K562 (cell line): ENCODE results near the gene HUNK.

Experiments used
- CTCF ChIP-seq, 3 experiments: IDR thresholded peaks in 2 of 3; conservative IDR thresholded peaks in 1 of 3; 2 replicates each; pipeline ENCODE4 v1.5.1; 2011 to 2012; ENCODE audit warnings: low read length in 3 of 3, mild to moderate bottlenecking in 3 of 3, control low read depth in 2 of 3, improper control_type of control experiment in 1 of 3, inconsistent platforms in 1 of 3, low read depth in 1 of 3, mixed read lengths in 1 of 3, moderate library complexity in 1 of 3; ENCODE audit not compliant: insufficient read depth in 2 of 3
- FOXA1 ChIP-seq: fragments of 450-650 bp; IDR thresholded peaks from 2 replicates; pipeline ENCODE4 v1.6.1; 2016; ENCODE audit warnings: mild to moderate bottlenecking, borderline replicate concordance
- NCOA1 ChIP-seq: fragments of 450-650 bp; IDR thresholded peaks from 2 replicates; pipeline ENCODE4 v1.6.1; 2016; ENCODE audit warnings: low read depth
- ZNF668 ChIP-seq: fragments of 250-450 bp; sonication (Bioruptor Pico); IDR thresholded peaks from 2 replicates; pipeline ENCODE4 v1.8.0; 2022; ENCODE audit warnings: mild to moderate bottlenecking, inconsistent platforms

GRCh38 chr21:31987696-31988095 lies 114.9 kb downstream of the HUNK start:
- TF ChIP-seq FOXA1: no peak
- TF ChIP-seq NCOA1: no peak
- TF ChIP-seq CTCF (IDR thresholded peaks at IDR 0.05 in 2 of 3, conservative IDR thresholded peaks at IDR 0.05 in 1 of 3; ENCODE audit: insufficient read depth in 2 of 3, low read depth in 1 of 3, low read length in 3 of 3): no peak
- no peak for TF ChIP-seq ZNF668 (CRISPR knock-in tag)
